Ectodermal cell (in vitro differentiated cells): ENCODE results near the gene WWOX.

Experiments
- H3K27ac ChIP-seq: 2 replicates; pipeline ENCODE4 v1.7.0; 2013; ENCODE audit warnings: mild to moderate bottlenecking, low read depth, low read length; ENCODE audit not compliant: insufficient read depth, poor library complexity, severe bottlenecking
- H3K27me3 ChIP-seq: 2 replicates; pipeline ENCODE4 v1.7.0; 2013; ENCODE audit warnings: mild to moderate bottlenecking, low read length; ENCODE audit not compliant: insufficient read depth, control insufficient read depth, poor library complexity, severe bottlenecking
- H3K36me3 ChIP-seq: one replicate; pipeline ENCODE4 v1.7.0; 2013; ENCODE audit warnings: low read length; ENCODE audit not compliant: control insufficient read depth, insufficient read depth
- H3K4me1 ChIP-seq: one replicate; pipeline ENCODE4 v1.7.0; 2013; ENCODE audit warnings: low read length; ENCODE audit not compliant: control insufficient read depth, insufficient read depth
- H3K4me3 ChIP-seq: 2 replicates; pipeline ENCODE4 v1.7.0; 2013; ENCODE audit warnings: low read depth, low read length, control low read depth; ENCODE audit not compliant: insufficient read depth
- H3K9me3 ChIP-seq: 2 replicates; pipeline ENCODE4 v1.7.0; 2013; ENCODE audit warnings: mild to moderate bottlenecking, low read length, moderate library complexity; ENCODE audit not compliant: control insufficient read depth
- WGBS, 2 experiments: methylation state at CpG; one replicate each; pipeline ENCODE4 v1.1.7; 2013; ENCODE audit warnings: missing lambda C conversion rate in 2 of 2; 5-methylcytosine and 5-hydroxymethylcytosine counted together

Gene WWOX

GRCh38 chr16:78461496-78462287, 362.2 kb downstream of the WWOX start:
- Histone ChIP-seq H3K27ac (no peak overlapping the region), H3K27me3 (no peaks in the 10 kb centered on the region), H3K9me3 (peaks cover 4% of the 10 kb centered on the region), H3K36me3 (no peaks in the 10 kb centered on the region), H3K4me1 (peaks cover 17% of the 10 kb centered on the region), H3K4me3 (no peak overlapping the region)
- 86 to 93% methylated on average over 6 to 9 of the region's 9 CpGs for WGBS, 2 experiments

- no peak overlapping the region for H3K27ac ChIP-seq
- peaks cover 4% of the 10 kb centered on the region for H3K9me3 ChIP-seq
- H3K4me3 ChIP-seq = no peak overlapping the region
- H3K4me1 ChIP-seq = peaks cover 17% of the 10 kb centered on the region
- 86 to 89% methylated on average over 24 of the region's 24 CpGs for WGBS, 2 experiments
- no peaks in the 10 kb centered on the region for H3K27me3 ChIP-seq
- no peaks in the 10 kb centered on the region for H3K36me3 ChIP-seq
Observed at GRCh38 chr16:78462288-78463208, 363.1 kb downstream of the WWOX start.

- peaks cover 17% of the 10 kb centered on the region for H3K4me1 ChIP-seq
- 100% methylated on average over 1 of the region's 1 CpG for WGBS, 2 experiments
- peaks cover 4% of the 10 kb centered on the region for H3K9me3 ChIP-seq
- H3K36me3 ChIP-seq = no peaks in the 10 kb centered on the region
- H3K27ac ChIP-seq = no peak overlapping the region
- H3K27me3 ChIP-seq = no peaks in the 10 kb centered on the region
- H3K4me3 ChIP-seq = no peak overlapping the region
Observed at GRCh38 chr16:78463591-78463990, 364.1 kb downstream of the WWOX start.

GRCh38 chr16:78464833-78465232, 365.4 kb downstream of the WWOX start:
- Histone ChIP-seq H3K4me1 (peaks cover 17% of the 10 kb centered on the region), H3K27ac (no peak overlapping the region), H3K4me3 (no peak overlapping the region), H3K36me3 (no peaks in the 10 kb centered on the region), H3K9me3 (peaks cover 4% of the 10 kb centered on the region), H3K27me3 (no peaks in the 10 kb centered on the region)
- 94 to 96% methylated on average over 3 of the region's 3 CpGs for WGBS, 2 experiments

GRCh38 chr16:78465730-78466129, 366.3 kb downstream of the WWOX start:
- Histone ChIP-seq H3K27me3 (no peaks in the 10 kb centered on the region), H3K4me3 (no peak overlapping the region), H3K9me3 (peaks cover 4% of the 10 kb centered on the region), H3K27ac (no peak overlapping the region), H3K4me1 (peaks cover 17% of the 10 kb centered on the region), H3K36me3 (no peaks in the 10 kb centered on the region)
- 94 to 95% methylated on average over 6 of the region's 6 CpGs for WGBS, 2 experiments

GRCh38 chr16:78469787-78470186, 370.3 kb downstream of the WWOX start:
- H3K27ac ChIP-seq = no peak overlapping the region
- H3K4me3 ChIP-seq = no peak overlapping the region
- no peaks in the 10 kb centered on the region for H3K27me3 ChIP-seq
- H3K9me3 ChIP-seq = peaks cover 4% of the 10 kb centered on the region
- H3K4me1 ChIP-seq = no peaks in the 10 kb centered on the region
- H3K36me3 ChIP-seq = no peaks in the 10 kb centered on the region
- 94 to 95% methylated on average over 4 of the region's 4 CpGs for WGBS, 2 experiments

- 90 to 91% methylated on average over 11 of the region's 11 CpGs for WGBS, 2 experiments
- Histone ChIP-seq H3K27me3 (no peaks in the 10 kb centered on the region), H3K27ac (no peak overlapping the region)
Observed at GRCh38 chr16:78473031-78473699, 373.7 kb downstream of the WWOX start.

GRCh38 chr16:78474762-78475161, 375.3 kb downstream of the WWOX start:
- 91 to 94% methylated on average over 4 of the region's 4 CpGs for WGBS, 2 experiments
- Histone ChIP-seq H3K4me3 (no peak overlapping the region), H3K36me3 (no peaks in the 10 kb centered on the region), H3K9me3 (no peaks in the 10 kb centered on the region), H3K4me1 (no peaks in the 10 kb centered on the region), H3K27ac (no peak overlapping the region), H3K27me3 (no peaks in the 10 kb centered on the region)

More at GRCh38 chr16:78473031-78473699, 373.7 kb downstream of the WWOX start:
- Histone ChIP-seq H3K4me1 (no peaks in the 10 kb centered on the region), H3K4me3 (no peak overlapping the region), H3K36me3 (no peaks in the 10 kb centered on the region), H3K9me3 (no peaks in the 10 kb centered on the region)

- H3K4me3 ChIP-seq = no peak overlapping the region
- no peaks in the 10 kb centered on the region for H3K4me1 ChIP-seq
- H3K27ac ChIP-seq = no peak overlapping the region
- no peaks in the 10 kb centered on the region for H3K36me3 ChIP-seq
- no peaks in the 10 kb centered on the region for H3K27me3 ChIP-seq
- WGBS, 2 experiments = 92 to 96% methylated on average over 5 of the region's 7 CpGs
- no peaks in the 10 kb centered on the region for H3K9me3 ChIP-seq
Observed at GRCh38 chr16:78476615-78477014, 377.2 kb downstream of the WWOX start.
